Measurements from ENCODE around the gene CCL3.

DNA sequence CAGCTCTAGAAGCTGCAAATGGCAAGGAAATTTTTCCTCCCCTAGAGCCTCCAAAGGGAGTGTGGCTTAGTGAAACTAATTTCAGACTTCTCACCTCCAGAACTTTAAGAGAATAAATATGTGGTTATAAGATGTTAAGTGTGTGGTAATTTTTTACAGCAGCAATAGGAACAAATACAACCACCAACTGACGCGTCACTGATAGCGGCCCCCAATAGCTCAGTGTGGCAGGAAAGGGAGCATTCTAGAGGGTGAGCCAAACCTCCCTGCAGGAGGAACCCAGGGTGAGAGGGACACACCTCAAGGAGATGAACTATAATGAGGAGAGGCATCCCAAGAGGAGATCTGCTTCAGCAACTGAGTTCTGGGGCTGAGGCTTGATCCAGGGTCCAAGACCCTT lies 17.7 kb upstream of the CCL3 start:
- TF ChIP-seq, protein P1, sequence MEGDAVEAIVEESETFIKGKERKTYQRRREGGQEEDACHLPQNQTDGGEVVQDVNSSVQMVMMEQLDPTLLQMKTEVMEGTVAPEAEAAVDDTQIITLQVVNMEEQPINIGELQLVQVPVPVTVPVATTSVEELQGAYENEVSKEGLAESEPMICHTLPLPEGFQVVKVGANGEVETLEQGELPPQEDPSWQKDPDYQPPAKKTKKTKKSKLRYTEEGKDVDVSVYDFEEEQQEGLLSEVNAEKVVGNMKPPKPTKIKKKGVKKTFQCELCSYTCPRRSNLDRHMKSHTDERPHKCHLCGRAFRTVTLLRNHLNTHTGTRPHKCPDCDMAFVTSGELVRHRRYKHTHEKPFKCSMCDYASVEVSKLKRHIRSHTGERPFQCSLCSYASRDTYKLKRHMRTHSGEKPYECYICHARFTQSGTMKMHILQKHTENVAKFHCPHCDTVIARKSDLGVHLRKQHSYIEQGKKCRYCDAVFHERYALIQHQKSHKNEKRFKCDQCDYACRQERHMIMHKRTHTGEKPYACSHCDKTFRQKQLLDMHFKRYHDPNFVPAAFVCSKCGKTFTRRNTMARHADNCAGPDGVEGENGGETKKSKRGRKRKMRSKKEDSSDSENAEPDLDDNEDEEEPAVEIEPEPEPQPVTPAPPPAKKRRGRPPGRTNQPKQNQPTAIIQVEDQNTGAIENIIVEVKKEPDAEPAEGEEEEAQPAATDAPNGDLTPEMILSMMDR (IDR thresholded peaks at IDR 0.05; ENCODE audit: poor library complexity, severe bottlenecking), result no peak
- no peak for TF ChIP-seq POLR2AphosphoS5 (IDR thresholded peaks at IDR 0.05)
- no peak for TF ChIP-seq EP300 (conservative IDR thresholded peaks at IDR 0.05; ENCODE audit: poor library complexity, severe bottlenecking)
- TF ChIP-seq MXI1 (conservative IDR thresholded peaks at IDR 0.05; ENCODE audit: poor library complexity, severe bottlenecking), result no peak
- no peak for TF ChIP-seq EZH2 (IDR thresholded peaks at IDR 0.05; ENCODE audit: borderline replicate concordance, insufficient read depth, low read length, poor library complexity, severe bottlenecking)
- TF ChIP-seq RAD21 (conservative IDR thresholded peaks at IDR 0.05), result no peak

All from neural cell (in vitro differentiated cells).